Stimulated activated CD4-positive, alpha-beta T cell treated with anti-CD3 and anti-CD28 coated beads, Interleukin-4, amount 100 ng/mL, for 24 hours (primary cell): Measurements from ENCODE around the gene ACACA.
"Not testable (repeated sequence)": the region's sequence is repeated elsewhere in the genome, so short reads cannot be mapped to it uniquely, and the experiment has no call there.

Experiments used
- DNase-seq: peaks from one replicate; pipeline ENCODE4 v3.0.0-alpha.2; 2020

The ACACA gene

GRCh38 chr17:37090941-37091340, 315.7 kb downstream of the ACACA start:
- DNase-seq = no peak

GRCh38 chr17:37089956-37090355, 316.7 kb downstream of the ACACA start:
- peak; percentile 38 for DNase-seq

- no peak for DNase-seq
Measured at GRCh38 chr17:37088913-37089312, 317.7 kb downstream of the ACACA start.

- no peak for DNase-seq
Measured at GRCh38 chr17:37088459-37088858, 318.2 kb downstream of the ACACA start.

- no peak for DNase-seq
Measured at GRCh38 chr17:37087683-37088082, 319.0 kb downstream of the ACACA start.

GRCh38 chr17:37086948-37087347, 319.7 kb downstream of the ACACA start:
- DNase-seq = no peak

- DNase-seq = no peak
Measured at GRCh38 chr17:37086334-37086733, 320.3 kb downstream of the ACACA start.

GRCh38 chr17:37084372-37084771, 322.3 kb downstream of the ACACA start:
- DNase-seq = no peak

- no peak for DNase-seq
Measured at GRCh38 chr17:37083456-37083855, 323.2 kb downstream of the ACACA start.

- DNase-seq = no peak
Measured at GRCh38 chr17:37082985-37083384, 323.7 kb downstream of the ACACA start.

GRCh38 chr17:37082311-37082860, 324.2 kb downstream of the ACACA start:
- DNase-seq = no peak

GRCh38 chr17:37081287-37081686, 325.3 kb downstream of the ACACA start:
- no peak for DNase-seq

- no peak for DNase-seq
Measured at GRCh38 chr17:37079735-37080134, 326.9 kb downstream of the ACACA start.

GRCh38 chr17:37079065-37079708, 327.4 kb downstream of the ACACA start:
- no peak for DNase-seq

- DNase-seq = not testable (repeated sequence)
Measured at GRCh38 chr17:37073464-37073863, 333.2 kb downstream of the ACACA start.

- no peak for DNase-seq
Measured at GRCh38 chr17:37069087-37069486, 337.5 kb downstream of the ACACA start.

- no peak for DNase-seq
Measured at GRCh38 chr17:37068266-37068665, 338.4 kb downstream of the ACACA start.

GRCh38 chr17:37067555-37068111, 339.0 kb downstream of the ACACA start:
- no peak for DNase-seq

GRCh38 chr17:37066322-37067255, 340.0 kb downstream of the ACACA start:
- DNase-seq = no peak

GRCh38 chr17:37065486-37066321, 340.9 kb downstream of the ACACA start:
- no peak for DNase-seq

- no peak for DNase-seq
Measured at GRCh38 chr17:37064956-37065355, 341.7 kb downstream of the ACACA start.

- no peak for DNase-seq
Measured at GRCh38 chr17:37064206-37064605, 342.4 kb downstream of the ACACA start.

- DNase-seq = no peak
Measured at GRCh38 chr17:37062021-37062420, 344.6 kb downstream of the ACACA start.
